Adrenal gland (tissue), 5 donors: Measurements from ENCODE around the gene USP40.

ENCODE experiments used
- POLR2A ChIP-seq, 2 donors: fragments of 450-650 bp; IDR thresholded peaks; one replicate each; pipeline ENCODE4 v1.6.1; 2017; ENCODE audit warnings: antibody characterized with exemption in 2 of 2, mild to moderate bottlenecking in 2 of 2, moderate library complexity in 1 of 2
- TF ChIP-seq, protein P1 (sequence below), 6 experiments: fragments of 450-650 bp in 4 of 6; fragments of 200-600 bp in 2 of 6; sonication (generic) in 1 of 6; IDR thresholded peaks; 1 replicate in 5 of 6; 2 replicates in 1 of 6; pipeline versions ENCODE4 v1.5.1 to v1.8.0; 2016 to 2021; ENCODE audit warnings: antibody characterized with exemption in 6 of 6, mild to moderate bottlenecking in 2 of 6, moderate library complexity in 1 of 6
- donor health status: DM: no; HTN: no; CAD: no.

DNA sequence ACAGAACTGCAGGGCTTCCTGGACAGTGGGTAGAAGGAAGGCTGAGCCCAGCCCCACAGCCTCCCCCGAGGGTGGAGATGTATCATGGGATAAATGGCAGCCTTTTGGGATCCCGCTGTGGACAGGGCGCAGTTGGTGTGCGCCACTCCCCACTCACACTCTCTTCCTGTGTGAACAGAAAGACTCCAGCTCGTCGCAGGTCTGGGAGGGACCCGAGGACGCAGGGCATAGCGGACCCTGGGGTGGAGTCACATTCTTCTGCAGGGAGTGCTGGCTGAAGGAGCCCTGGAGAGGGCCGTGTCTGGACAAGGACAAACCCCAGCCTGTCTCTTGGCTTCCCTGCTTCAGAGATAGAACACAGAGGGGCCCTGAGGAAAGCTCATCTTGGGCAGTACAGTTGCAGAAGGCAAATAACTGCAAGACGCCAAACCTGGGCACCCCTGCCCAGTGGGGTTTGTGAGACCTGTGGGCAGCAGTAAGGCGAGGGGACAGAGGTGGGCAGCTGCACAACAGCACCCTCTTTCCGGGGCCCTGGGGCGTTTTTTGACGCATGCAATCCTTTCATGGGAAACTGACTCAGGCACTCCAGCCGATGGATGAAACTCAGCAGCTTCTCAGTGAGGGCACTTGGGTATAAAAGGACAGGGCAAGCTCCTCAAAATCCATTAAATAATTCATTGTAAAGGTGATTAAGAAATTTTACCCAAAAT lies 101.9 kb downstream of the USP40 start:
- TF ChIP-seq, protein P1, sequence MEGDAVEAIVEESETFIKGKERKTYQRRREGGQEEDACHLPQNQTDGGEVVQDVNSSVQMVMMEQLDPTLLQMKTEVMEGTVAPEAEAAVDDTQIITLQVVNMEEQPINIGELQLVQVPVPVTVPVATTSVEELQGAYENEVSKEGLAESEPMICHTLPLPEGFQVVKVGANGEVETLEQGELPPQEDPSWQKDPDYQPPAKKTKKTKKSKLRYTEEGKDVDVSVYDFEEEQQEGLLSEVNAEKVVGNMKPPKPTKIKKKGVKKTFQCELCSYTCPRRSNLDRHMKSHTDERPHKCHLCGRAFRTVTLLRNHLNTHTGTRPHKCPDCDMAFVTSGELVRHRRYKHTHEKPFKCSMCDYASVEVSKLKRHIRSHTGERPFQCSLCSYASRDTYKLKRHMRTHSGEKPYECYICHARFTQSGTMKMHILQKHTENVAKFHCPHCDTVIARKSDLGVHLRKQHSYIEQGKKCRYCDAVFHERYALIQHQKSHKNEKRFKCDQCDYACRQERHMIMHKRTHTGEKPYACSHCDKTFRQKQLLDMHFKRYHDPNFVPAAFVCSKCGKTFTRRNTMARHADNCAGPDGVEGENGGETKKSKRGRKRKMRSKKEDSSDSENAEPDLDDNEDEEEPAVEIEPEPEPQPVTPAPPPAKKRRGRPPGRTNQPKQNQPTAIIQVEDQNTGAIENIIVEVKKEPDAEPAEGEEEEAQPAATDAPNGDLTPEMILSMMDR (IDR thresholded peaks at IDR 0.05), result no peak
- TF ChIP-seq POLR2A (IDR thresholded peaks at IDR 0.05), result no peak
